ENCODE results near the gene RCBTB2. TPM values are rescaled to one million over a fixed set of nuclear protein-coding genes. Genes with fewer than 3 reads are reported as not detected.

RCBTB2 gene
- total and polyA plus RNA-seq, 4 donors: 4.1 to 9.0 (median 5.4) TPM

DNA sequence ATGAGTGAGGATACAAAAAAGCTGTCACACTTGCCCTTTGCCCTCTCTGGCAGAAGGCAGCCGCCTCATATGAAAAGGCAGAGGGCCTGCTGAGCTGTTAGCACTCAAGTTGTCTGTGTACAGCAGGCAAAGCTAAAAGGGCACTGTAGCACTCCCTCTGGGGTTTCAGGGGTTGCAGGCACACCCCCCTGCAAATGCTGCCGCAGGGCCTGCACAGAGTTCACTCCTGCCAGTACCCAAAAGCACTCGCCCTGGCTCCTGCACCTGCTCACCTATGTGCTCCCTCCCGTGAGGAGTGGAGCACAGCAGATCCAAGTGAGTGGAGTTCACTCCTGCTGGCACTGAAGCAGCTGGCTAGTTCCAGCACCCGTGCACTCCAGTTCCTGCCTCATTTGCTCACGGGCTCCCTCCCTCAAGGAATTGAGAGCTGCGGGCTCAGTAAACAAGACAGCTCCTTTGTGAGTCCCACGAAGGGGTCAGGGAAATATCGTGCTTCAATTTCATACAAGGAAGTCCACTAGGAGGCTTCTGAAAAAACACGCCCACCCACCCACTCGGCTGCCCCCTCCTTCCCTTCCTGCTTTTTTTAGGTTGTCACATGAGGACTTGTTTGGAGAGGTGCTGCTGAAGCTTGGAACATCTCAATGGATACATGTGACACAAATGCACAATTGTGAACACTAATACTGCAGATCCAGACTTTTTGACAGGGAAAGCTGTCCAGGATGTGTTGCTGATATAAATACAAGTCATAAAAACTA, 9.9 kb upstream of the RCBTB2 start:
- H3K36me3 ChIP-seq (ENCODE audit: control insufficient read depth in 4 of 4, insufficient read depth in 3 of 4, low read depth in 1 of 4, low read length in 3 of 4): no peaks in the 10 kb centered on the region
- no peak overlapping the region for H3K4me3 ChIP-seq (ENCODE audit: low read depth in 1 of 3, low read length in 3 of 3)
- 21% methylated on average over 11 of the region's 11 CpGs for WGBS
- no peak for DNase-seq (ENCODE audit: low spot score)
- peaks cover 2 to 11% (median 6%) of the 10 kb centered on the region in 4 donors for H3K4me1 ChIP-seq (ENCODE audit: control insufficient read depth in 4 of 4, insufficient read depth in 4 of 4, low read length in 3 of 4)
- no peaks in the 10 kb centered on the region for H3K9me3 ChIP-seq (ENCODE audit: control insufficient read depth in 4 of 4, low read length in 3 of 4)
- no peak for TF ChIP-seq FOXA2 (IDR thresholded peaks at IDR 0.05)
- TF ChIP-seq HNF4G (IDR thresholded peaks at IDR 0.05): no peak
- peak in 1 of 2 donors; percentile 1 for TF ChIP-seq RAD21 (IDR thresholded peaks at IDR 0.05)
- TF ChIP-seq, protein P1, sequence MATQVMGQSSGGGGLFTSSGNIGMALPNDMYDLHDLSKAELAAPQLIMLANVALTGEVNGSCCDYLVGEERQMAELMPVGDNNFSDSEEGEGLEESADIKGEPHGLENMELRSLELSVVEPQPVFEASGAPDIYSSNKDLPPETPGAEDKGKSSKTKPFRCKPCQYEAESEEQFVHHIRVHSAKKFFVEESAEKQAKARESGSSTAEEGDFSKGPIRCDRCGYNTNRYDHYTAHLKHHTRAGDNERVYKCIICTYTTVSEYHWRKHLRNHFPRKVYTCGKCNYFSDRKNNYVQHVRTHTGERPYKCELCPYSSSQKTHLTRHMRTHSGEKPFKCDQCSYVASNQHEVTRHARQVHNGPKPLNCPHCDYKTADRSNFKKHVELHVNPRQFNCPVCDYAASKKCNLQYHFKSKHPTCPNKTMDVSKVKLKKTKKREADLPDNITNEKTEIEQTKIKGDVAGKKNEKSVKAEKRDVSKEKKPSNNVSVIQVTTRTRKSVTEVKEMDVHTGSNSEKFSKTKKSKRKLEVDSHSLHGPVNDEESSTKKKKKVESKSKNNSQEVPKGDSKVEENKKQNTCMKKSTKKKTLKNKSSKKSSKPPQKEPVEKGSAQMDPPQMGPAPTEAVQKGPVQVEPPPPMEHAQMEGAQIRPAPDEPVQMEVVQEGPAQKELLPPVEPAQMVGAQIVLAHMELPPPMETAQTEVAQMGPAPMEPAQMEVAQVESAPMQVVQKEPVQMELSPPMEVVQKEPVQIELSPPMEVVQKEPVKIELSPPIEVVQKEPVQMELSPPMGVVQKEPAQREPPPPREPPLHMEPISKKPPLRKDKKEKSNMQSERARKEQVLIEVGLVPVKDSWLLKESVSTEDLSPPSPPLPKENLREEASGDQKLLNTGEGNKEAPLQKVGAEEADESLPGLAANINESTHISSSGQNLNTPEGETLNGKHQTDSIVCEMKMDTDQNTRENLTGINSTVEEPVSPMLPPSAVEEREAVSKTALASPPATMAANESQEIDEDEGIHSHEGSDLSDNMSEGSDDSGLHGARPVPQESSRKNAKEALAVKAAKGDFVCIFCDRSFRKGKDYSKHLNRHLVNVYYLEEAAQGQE (IDR thresholded peaks at IDR 0.05): peak; percentile 83
- TF ChIP-seq SP1 (IDR thresholded peaks at IDR 0.05): peak; percentile 74
- TF ChIP-seq HNF4A (conservative IDR thresholded peaks at IDR 0.05): peak; percentile 61 to 66
- no peak for TF ChIP-seq JUND (IDR thresholded peaks at IDR 0.05)
- TF ChIP-seq EGR1 (IDR thresholded peaks at IDR 0.05; ENCODE audit: low read depth in 2 of 2): no peak
- no peak for TF ChIP-seq MAX (IDR thresholded peaks at IDR 0.05)
- TF ChIP-seq CTCF (IDR thresholded peaks at IDR 0.05; ENCODE audit: low read depth, low read length, missing input control): no peak
- TF ChIP-seq GABPA (IDR thresholded peaks at IDR 0.05 in 1 of 2, conservative IDR thresholded peaks at IDR 0.05 in 1 of 2): no peak
- TF ChIP-seq RXRA (IDR thresholded peaks at IDR 0.05): peak; percentile 11 to 67
- TF ChIP-seq, protein P2, sequence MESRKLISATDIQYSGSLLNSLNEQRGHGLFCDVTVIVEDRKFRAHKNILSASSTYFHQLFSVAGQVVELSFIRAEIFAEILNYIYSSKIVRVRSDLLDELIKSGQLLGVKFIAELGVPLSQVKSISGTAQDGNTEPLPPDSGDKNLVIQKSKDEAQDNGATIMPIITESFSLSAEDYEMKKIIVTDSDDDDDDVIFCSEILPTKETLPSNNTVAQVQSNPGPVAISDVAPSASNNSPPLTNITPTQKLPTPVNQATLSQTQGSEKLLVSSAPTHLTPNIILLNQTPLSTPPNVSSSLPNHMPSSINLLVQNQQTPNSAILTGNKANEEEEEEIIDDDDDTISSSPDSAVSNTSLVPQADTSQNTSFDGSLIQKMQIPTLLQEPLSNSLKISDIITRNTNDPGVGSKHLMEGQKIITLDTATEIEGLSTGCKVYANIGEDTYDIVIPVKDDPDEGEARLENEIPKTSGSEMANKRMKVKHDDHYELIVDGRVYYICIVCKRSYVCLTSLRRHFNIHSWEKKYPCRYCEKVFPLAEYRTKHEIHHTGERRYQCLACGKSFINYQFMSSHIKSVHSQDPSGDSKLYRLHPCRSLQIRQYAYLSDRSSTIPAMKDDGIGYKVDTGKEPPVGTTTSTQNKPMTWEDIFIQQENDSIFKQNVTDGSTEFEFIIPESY (IDR thresholded peaks at IDR 0.05): no peak
- TF ChIP-seq NR2F2 (IDR thresholded peaks at IDR 0.05): peak; percentile 92
- H3K27ac ChIP-seq (ENCODE audit: low read depth in 1 of 2, low read length in 2 of 2): no peak overlapping the region
- no peaks in the 10 kb centered on the region for H3K27me3 ChIP-seq (ENCODE audit: control insufficient read depth in 4 of 4, insufficient read depth in 4 of 4, low read length in 3 of 4)
- H3K9ac ChIP-seq (ENCODE audit: low read depth in 1 of 2, low read length in 2 of 2): no peak overlapping the region

DNA sequence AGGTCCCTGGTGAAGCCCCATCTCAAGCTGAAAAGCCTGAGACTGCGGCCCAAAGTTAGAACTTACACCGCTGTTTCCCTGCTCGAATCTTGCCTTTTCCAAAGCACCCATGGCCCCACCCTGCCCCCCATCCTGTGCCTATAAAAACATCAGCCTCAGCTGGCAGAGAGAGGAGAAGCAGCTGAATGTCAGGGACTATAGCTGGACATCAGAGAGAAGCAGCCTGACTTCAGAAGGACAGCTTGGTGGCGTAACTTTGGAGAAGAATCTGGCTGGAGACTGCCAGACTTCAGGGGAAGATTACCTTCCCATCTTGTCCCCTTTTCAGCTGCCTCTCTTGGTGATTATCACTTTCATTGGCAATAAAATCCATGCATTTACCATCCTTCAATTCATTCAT, 9.3 kb upstream of the RCBTB2 start:
- Histone ChIP-seq H3K9ac (ENCODE audit: low read depth in 1 of 2, low read length in 2 of 2) (no peak overlapping the region), H3K27ac (ENCODE audit: low read depth in 1 of 2, low read length in 2 of 2) (no peak overlapping the region), H3K9me3 (ENCODE audit: control insufficient read depth in 4 of 4, low read length in 3 of 4) (no peaks in the 10 kb centered on the region), H3K36me3 (ENCODE audit: control insufficient read depth in 4 of 4, insufficient read depth in 3 of 4, low read depth in 1 of 4, low read length in 3 of 4) (no peaks in the 10 kb centered on the region), H3K4me3 (ENCODE audit: low read depth in 1 of 3, low read length in 3 of 3) (no peak overlapping the region), H3K27me3 (ENCODE audit: control insufficient read depth in 4 of 4, insufficient read depth in 4 of 4, low read length in 3 of 4) (no peaks in the 10 kb centered on the region), H3K4me1 (ENCODE audit: control insufficient read depth in 4 of 4, insufficient read depth in 4 of 4, low read length in 3 of 4) (peaks cover 2 to 11% (median 5%) of the 10 kb centered on the region in 4 donors)
- TF ChIP-seq TAF1 (conservative IDR thresholded peaks at IDR 0.05) (no peak), FOXA2 (IDR thresholded peaks at IDR 0.05) (no peak), EGR1 (IDR thresholded peaks at IDR 0.05; ENCODE audit: low read depth in 2 of 2) (no peak), MAX (IDR thresholded peaks at IDR 0.05) (no peak), RXRA (IDR thresholded peaks at IDR 0.05) (no peak), RAD21 (IDR thresholded peaks at IDR 0.05) (no peak), JUND (IDR thresholded peaks at IDR 0.05) (no peak), FOXA1 (IDR thresholded peaks at IDR 0.05) (no peak), GABPA (IDR thresholded peaks at IDR 0.05 in 1 of 2, conservative IDR thresholded peaks at IDR 0.05 in 1 of 2) (no peak)
- TF ChIP-seq, protein P3, sequence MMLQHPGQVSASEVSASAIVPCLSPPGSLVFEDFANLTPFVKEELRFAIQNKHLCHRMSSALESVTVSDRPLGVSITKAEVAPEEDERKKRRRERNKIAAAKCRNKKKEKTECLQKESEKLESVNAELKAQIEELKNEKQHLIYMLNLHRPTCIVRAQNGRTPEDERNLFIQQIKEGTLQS (IDR thresholded peaks at IDR 0.05): no peak
- no peak for DNase-seq (ENCODE audit: low spot score)
- WGBS: 89% methylated on average over 4 of the region's 4 CpGs
